Neural cell (in vitro differentiated cells): ENCODE measurements around the gene PLEKHH2. TPM values are rescaled to one million over a fixed set of nuclear protein-coding genes. Genes with fewer than 3 reads are reported as not detected.

Experiments used
- H2AFZ ChIP-seq: fragments of 200-600, 300-800 bp; sonication (generic), shearing (Covaris generic); 2 replicates; pipeline ENCODE4 v1.6.0; 2014; ENCODE audit warnings: low read depth, mild to moderate bottlenecking, antibody characterized with exemption, low read length, moderate library complexity
- H3F3A ChIP-seq: fragments of 200-600 bp; shearing (Covaris generic); 2 replicates; pipeline ENCODE4 v1.6.1; 2016; ENCODE audit warnings: mild to moderate bottlenecking, moderate library complexity, mixed read lengths, antibody characterized with exemption, low read length; ENCODE audit not compliant: insufficient read depth, poor library complexity, severe bottlenecking
- H3K27ac ChIP-seq: fragments of 200-600, 300-800 bp; sonication (generic), shearing (Covaris generic); 2 replicates; pipeline ENCODE4 v1.5.1; 2014; ENCODE audit warnings: mild to moderate bottlenecking, low read length, moderate library complexity
- H3K27me3 ChIP-seq: fragments of 300-800, 200-600 bp; sonication (generic), shearing (Covaris generic); 2 replicates; pipeline ENCODE4 v1.6.0; 2014; ENCODE audit warnings: mild to moderate bottlenecking, low read depth, low read length, moderate library complexity; ENCODE audit not compliant: insufficient read depth
- H3K36me3 ChIP-seq: fragments of 300-800, 200-600 bp; sonication (generic), shearing (Covaris generic); 2 replicates; pipeline ENCODE4 v1.5.1; 2014; ENCODE audit warnings: mild to moderate bottlenecking, antibody characterized with exemption, low read length, moderate library complexity; ENCODE audit not compliant: insufficient read depth
- H3K4me2 ChIP-seq: fragments of 300-800, 200-600 bp; sonication (generic), shearing (Covaris generic); 2 replicates; pipeline ENCODE4 v1.6.0; 2014; ENCODE audit warnings: mild to moderate bottlenecking, low read length
- H3K4me3 ChIP-seq: fragments of 300-800, 200-600 bp; sonication (generic), shearing (Covaris generic); 2 replicates; pipeline ENCODE4 v1.5.1; 2014; ENCODE audit warnings: mild to moderate bottlenecking, low read length, moderate library complexity
- H3K79me2 ChIP-seq: fragments of 200-600 bp; shearing (Covaris generic); replicated peaks from 2 replicates; pipeline ENCODE4 v1.6.0; 2014; ENCODE audit warnings: mild to moderate bottlenecking, low read length, moderate library complexity; ENCODE audit not compliant: insufficient read depth
- H3K9ac ChIP-seq: fragments of 300-800, 200-600 bp; sonication (generic), shearing (Covaris generic); 2 replicates; pipeline ENCODE4 v1.6.1; 2016; ENCODE audit warnings: mild to moderate bottlenecking, low read length, mixed read lengths
- H3K9me2 ChIP-seq: fragments of 200-600 bp; shearing (Covaris generic); 2 replicates; pipeline ENCODE4 v1.6.1; 2016; ENCODE audit warnings: mild to moderate bottlenecking, low read length, mixed read lengths; ENCODE audit not compliant: insufficient read depth
- H3K9me3 ChIP-seq: fragments of 200-600, 300-800 bp; sonication (generic), shearing (Covaris generic); 2 replicates; pipeline ENCODE4 v1.6.1; 2016; ENCODE audit warnings: mild to moderate bottlenecking, mixed run types, low read length, moderate library complexity, mixed read lengths
- H4K20me1 ChIP-seq: fragments of 200-600 bp; shearing (Covaris generic); 2 replicates; pipeline ENCODE4 v1.6.1; 2016; ENCODE audit warnings: mild to moderate bottlenecking, mixed run types; ENCODE audit not compliant: insufficient read depth
- EP300 ChIP-seq: fragments of 450-650 bp; conservative IDR thresholded peaks from 2 replicates; pipeline ENCODE4 v1.6.1; 2014; ENCODE audit warnings: antibody characterized with exemption, mild to moderate bottlenecking, moderate library complexity; ENCODE audit not compliant: poor library complexity, severe bottlenecking
- EZH2 ChIP-seq: fragments of 200-600, 300-800 bp; shearing (Covaris generic), sonication (generic); IDR thresholded peaks from 2 replicates; pipeline ENCODE4 v1.6.1; 2014; ENCODE audit warnings: antibody characterized with exemption, low read length, borderline replicate concordance, mild to moderate bottlenecking; ENCODE audit not compliant: insufficient read depth, poor library complexity, severe bottlenecking
- MXI1 ChIP-seq: fragments of 450-650 bp; conservative IDR thresholded peaks from 2 replicates; pipeline ENCODE4 v1.6.1; 2014; ENCODE audit warnings: antibody characterized with exemption, mild to moderate bottlenecking; ENCODE audit not compliant: poor library complexity, severe bottlenecking
- POLR2AphosphoS5 ChIP-seq: IDR thresholded peaks from 2 replicates; pipeline ENCODE4 v1.6.1; 2012
- RAD21 ChIP-seq: fragments of 450-650 bp; conservative IDR thresholded peaks from 2 replicates; pipeline ENCODE4 v1.6.1; 2014; ENCODE audit warnings: antibody characterized with exemption, mild to moderate bottlenecking, moderate library complexity
- SMC3 ChIP-seq: fragments of 450-650 bp; conservative IDR thresholded peaks from 2 replicates; pipeline ENCODE4 v1.6.1; 2014; ENCODE audit warnings: antibody characterized with exemption, mild to moderate bottlenecking, moderate library complexity; ENCODE audit not compliant: poor library complexity
- TAF1 ChIP-seq: IDR thresholded peaks from 2 replicates; pipeline ENCODE4 v1.6.1; 2012; ENCODE audit warnings: low read depth
- polyA plus RNA-seq: library from polyadenylated mRNA; depleted of rRNA; stranded (reverse); fragments of >200 nt; gene quantifications from 2 replicates; pipeline ENCODE4 v1.2.3, GENCODE V29; 2014
- TF ChIP-seq, protein P1 (sequence below): IDR thresholded peaks from 2 replicates; pipeline ENCODE4 v1.6.1; 2012; ENCODE audit warnings: borderline replicate concordance
- TF ChIP-seq, protein P2 (sequence below): fragments of 450-650 bp; IDR thresholded peaks from 2 replicates; pipeline ENCODE4 v1.5.1; 2014; ENCODE audit warnings: antibody characterized with exemption, mild to moderate bottlenecking, moderate library complexity; ENCODE audit not compliant: poor library complexity, severe bottlenecking

PLEKHH2 gene
- polyA plus RNA-seq, 1 donor from 2014 or later: 0.50 TPM

DNA sequence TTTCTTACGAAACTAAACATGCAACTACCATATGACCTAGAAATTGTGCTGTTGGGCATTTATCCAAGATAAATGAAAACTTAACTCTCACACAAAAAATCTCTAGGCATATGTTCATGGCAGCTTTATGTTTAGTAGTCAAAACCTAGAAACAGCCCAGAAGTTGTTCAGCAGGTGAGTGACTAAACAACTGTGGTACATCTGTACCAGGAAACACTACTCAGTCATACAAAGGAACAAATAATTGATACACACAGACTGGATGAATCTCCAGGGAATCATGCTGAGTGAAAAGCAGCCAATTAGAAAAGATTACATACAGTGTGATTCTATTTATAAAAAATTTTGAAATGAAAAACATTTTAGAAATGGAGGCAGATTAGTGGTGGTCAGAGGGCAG lies 166.1 kb downstream of the PLEKHH2 start:
- TF ChIP-seq POLR2AphosphoS5 (no peak), EP300 (no peak), EZH2 (no peak), SMC3 (no peak), RAD21 (no peak), TAF1 (no peak), MXI1 (no peak)
- TF ChIP-seq, protein P1, sequence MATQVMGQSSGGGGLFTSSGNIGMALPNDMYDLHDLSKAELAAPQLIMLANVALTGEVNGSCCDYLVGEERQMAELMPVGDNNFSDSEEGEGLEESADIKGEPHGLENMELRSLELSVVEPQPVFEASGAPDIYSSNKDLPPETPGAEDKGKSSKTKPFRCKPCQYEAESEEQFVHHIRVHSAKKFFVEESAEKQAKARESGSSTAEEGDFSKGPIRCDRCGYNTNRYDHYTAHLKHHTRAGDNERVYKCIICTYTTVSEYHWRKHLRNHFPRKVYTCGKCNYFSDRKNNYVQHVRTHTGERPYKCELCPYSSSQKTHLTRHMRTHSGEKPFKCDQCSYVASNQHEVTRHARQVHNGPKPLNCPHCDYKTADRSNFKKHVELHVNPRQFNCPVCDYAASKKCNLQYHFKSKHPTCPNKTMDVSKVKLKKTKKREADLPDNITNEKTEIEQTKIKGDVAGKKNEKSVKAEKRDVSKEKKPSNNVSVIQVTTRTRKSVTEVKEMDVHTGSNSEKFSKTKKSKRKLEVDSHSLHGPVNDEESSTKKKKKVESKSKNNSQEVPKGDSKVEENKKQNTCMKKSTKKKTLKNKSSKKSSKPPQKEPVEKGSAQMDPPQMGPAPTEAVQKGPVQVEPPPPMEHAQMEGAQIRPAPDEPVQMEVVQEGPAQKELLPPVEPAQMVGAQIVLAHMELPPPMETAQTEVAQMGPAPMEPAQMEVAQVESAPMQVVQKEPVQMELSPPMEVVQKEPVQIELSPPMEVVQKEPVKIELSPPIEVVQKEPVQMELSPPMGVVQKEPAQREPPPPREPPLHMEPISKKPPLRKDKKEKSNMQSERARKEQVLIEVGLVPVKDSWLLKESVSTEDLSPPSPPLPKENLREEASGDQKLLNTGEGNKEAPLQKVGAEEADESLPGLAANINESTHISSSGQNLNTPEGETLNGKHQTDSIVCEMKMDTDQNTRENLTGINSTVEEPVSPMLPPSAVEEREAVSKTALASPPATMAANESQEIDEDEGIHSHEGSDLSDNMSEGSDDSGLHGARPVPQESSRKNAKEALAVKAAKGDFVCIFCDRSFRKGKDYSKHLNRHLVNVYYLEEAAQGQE: no peak
- TF ChIP-seq, protein P2, sequence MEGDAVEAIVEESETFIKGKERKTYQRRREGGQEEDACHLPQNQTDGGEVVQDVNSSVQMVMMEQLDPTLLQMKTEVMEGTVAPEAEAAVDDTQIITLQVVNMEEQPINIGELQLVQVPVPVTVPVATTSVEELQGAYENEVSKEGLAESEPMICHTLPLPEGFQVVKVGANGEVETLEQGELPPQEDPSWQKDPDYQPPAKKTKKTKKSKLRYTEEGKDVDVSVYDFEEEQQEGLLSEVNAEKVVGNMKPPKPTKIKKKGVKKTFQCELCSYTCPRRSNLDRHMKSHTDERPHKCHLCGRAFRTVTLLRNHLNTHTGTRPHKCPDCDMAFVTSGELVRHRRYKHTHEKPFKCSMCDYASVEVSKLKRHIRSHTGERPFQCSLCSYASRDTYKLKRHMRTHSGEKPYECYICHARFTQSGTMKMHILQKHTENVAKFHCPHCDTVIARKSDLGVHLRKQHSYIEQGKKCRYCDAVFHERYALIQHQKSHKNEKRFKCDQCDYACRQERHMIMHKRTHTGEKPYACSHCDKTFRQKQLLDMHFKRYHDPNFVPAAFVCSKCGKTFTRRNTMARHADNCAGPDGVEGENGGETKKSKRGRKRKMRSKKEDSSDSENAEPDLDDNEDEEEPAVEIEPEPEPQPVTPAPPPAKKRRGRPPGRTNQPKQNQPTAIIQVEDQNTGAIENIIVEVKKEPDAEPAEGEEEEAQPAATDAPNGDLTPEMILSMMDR: no peak
- no peaks in the 10 kb centered on the region for H3K36me3 ChIP-seq
- H4K20me1 ChIP-seq: no peaks in the 10 kb centered on the region
- H3K4me2 ChIP-seq: no peak overlapping the region
- no peak overlapping the region for H3K9ac ChIP-seq
- H3K9me2 ChIP-seq: no peaks in the 10 kb centered on the region
- no peak overlapping the region for H3K27ac ChIP-seq
- no peaks in the 10 kb centered on the region for H3K9me3 ChIP-seq
- no peak overlapping the region for H2AFZ ChIP-seq
- H3K4me3 ChIP-seq: no peak overlapping the region
- no peaks in the 10 kb centered on the region for H3F3A ChIP-seq
- no peaks in the 10 kb centered on the region for H3K79me2 ChIP-seq
- H3K27me3 ChIP-seq: no peaks in the 10 kb centered on the region

DNA sequence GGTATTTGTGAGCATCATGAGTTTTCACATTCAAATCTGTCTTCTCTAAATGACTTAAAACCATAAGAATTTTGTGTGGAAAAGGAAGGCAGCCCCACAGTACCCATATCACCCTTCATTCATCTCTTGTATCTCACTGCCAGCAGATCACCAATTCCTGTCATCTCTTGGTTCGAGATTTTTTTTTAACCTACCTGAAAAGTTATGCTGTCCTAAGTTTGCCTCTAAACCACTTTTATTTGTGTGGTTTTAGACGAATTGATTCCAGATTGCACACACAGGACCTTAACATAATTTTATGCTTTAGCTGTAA lies 169.6 kb downstream of the PLEKHH2 start:
- no peaks in the 10 kb centered on the region for H4K20me1 ChIP-seq
- H3K27me3 ChIP-seq: no peaks in the 10 kb centered on the region
- TF ChIP-seq, protein P1: no peak
- TF ChIP-seq SMC3: no peak
- TF ChIP-seq EP300: no peak
- no peaks in the 10 kb centered on the region for H3K36me3 ChIP-seq
- no peaks in the 10 kb centered on the region for H3F3A ChIP-seq
- H3K9me2 ChIP-seq: no peaks in the 10 kb centered on the region
- H2AFZ ChIP-seq: no peak overlapping the region
- no peaks in the 10 kb centered on the region for H3K79me2 ChIP-seq
- no peak overlapping the region for H3K27ac ChIP-seq
- H3K4me2 ChIP-seq: no peak overlapping the region
- H3K4me3 ChIP-seq: no peak overlapping the region
- no peaks in the 10 kb centered on the region for H3K9me3 ChIP-seq
- H3K9ac ChIP-seq: no peak overlapping the region
